WTC11 (cell line): ENCODE data around the gene C10orf67. TPM values are rescaled to one million over a fixed set of nuclear protein-coding genes. Genes with fewer than 3 reads are reported as not detected.

Experiments
- ATAC-seq: fragments of 200-7000 bp; cut with Tn5 transposase; 2 replicates; pipeline ENCODE4 v1.10.0; 2021; ENCODE audit warnings: mild to moderate bottlenecking, moderate library complexity
- CTCF ChIA-PET: fragments of 300-600 bp; sonication (Branson Sonifier 250); formaldehyde crosslinking; loops from one replicate; lab custom pipeline; 2021; ENCODE audit warnings: antibody characterized with exemption; lab: Charles Lee
- POLR2A ChIA-PET: fragments of 350-600 bp; sonication (Branson Sonifier 250); formaldehyde crosslinking; loops from one replicate; lab custom pipeline; 2021; ENCODE audit warnings: antibody characterized with exemption; lab: Charles Lee
- DNase-seq: peaks from one replicate; pipeline ENCODE4 v3.0.0; 2021; ENCODE audit warnings: low spot score
- H3K27ac Mint-ChIP-seq: 2 replicates; pipeline ENCODE4 v1.8.0; 2021; ENCODE audit warnings: mixed read lengths
- H3K27me3 Mint-ChIP-seq: 2 replicates; pipeline ENCODE4 v1.8.0; 2021; ENCODE audit warnings: low read depth, mild to moderate bottlenecking, moderate library complexity, mixed read lengths
- H3K36me3 Mint-ChIP-seq: 2 replicates; pipeline ENCODE4 v1.8.0; 2021; ENCODE audit warnings: mixed read lengths
- H3K4me1 Mint-ChIP-seq: 2 replicates; pipeline ENCODE4 v1.8.0; 2022; ENCODE audit warnings: mixed read lengths
- H3K4me3 Mint-ChIP-seq: 2 replicates; pipeline ENCODE4 v1.8.0; 2021; ENCODE audit warnings: mild to moderate bottlenecking, moderate library complexity, mixed read lengths
- H3K9me3 Mint-ChIP-seq: 2 replicates; pipeline ENCODE4 v1.8.0; 2021; ENCODE audit warnings: mixed read lengths
- EMX1 ChIP-seq: fragments of 250-450 bp; sonication (Bioruptor Pico); IDR thresholded peaks from 2 replicates; pipeline ENCODE4 v1.8.0; 2021; ENCODE audit warnings: mild to moderate bottlenecking
- ETV6 ChIP-seq: sonication (generic); formaldehyde crosslinking; IDR thresholded peaks from 2 replicates; pipeline ENCODE4 v1.8.1; 2022; ENCODE audit warnings: mild to moderate bottlenecking, missing genetic modification reagents
- FOXJ3 ChIP-seq: sonication (generic); formaldehyde crosslinking; IDR thresholded peaks from 2 replicates; pipeline ENCODE4 v1.9.0; 2021; ENCODE audit warnings: missing genetic modification reagents, mild to moderate bottlenecking, borderline replicate concordance
- FOXP1 ChIP-seq: sonication (generic); formaldehyde crosslinking; IDR thresholded peaks from 2 replicates; pipeline ENCODE4 v1.8.0; 2022; ENCODE audit warnings: missing genetic modification reagents, mild to moderate bottlenecking, moderate library complexity, borderline replicate concordance
- GRHL2 ChIP-seq: fragments of 250-450 bp; sonication (Bioruptor Pico); IDR thresholded peaks from 2 replicates; pipeline ENCODE4 v1.8.0; 2022; ENCODE audit warnings: mild to moderate bottlenecking, moderate library complexity; ENCODE audit not compliant: insufficient replicate concordance, severe bottlenecking
- NFATC4 ChIP-seq: fragments of 250-450 bp; sonication (Bioruptor Pico); IDR thresholded peaks from 2 replicates; pipeline ENCODE4 v1.9.0; 2021; ENCODE audit warnings: mild to moderate bottlenecking
- PRRX2 ChIP-seq: fragments of 250-450 bp; sonication (Bioruptor Pico); IDR thresholded peaks from 2 replicates; pipeline ENCODE4 v1.8.0; 2021; ENCODE audit warnings: mild to moderate bottlenecking
- RELA ChIP-seq: sonication (generic); formaldehyde crosslinking; IDR thresholded peaks from 2 replicates; pipeline ENCODE4 v1.8.1; 2022; ENCODE audit warnings: missing genetic modification reagents, mild to moderate bottlenecking, borderline replicate concordance
- RORB ChIP-seq: fragments of 250-450 bp; sonication (Bioruptor Pico); IDR thresholded peaks from 2 replicates; pipeline ENCODE4 v1.9.0; 2021; ENCODE audit warnings: mild to moderate bottlenecking
- SMAD3 ChIP-seq: sonication (generic); formaldehyde crosslinking; IDR thresholded peaks from 2 replicates; pipeline ENCODE4 v1.8.0; 2022; ENCODE audit warnings: missing genetic modification reagents, mild to moderate bottlenecking, borderline replicate concordance
- SOX15 ChIP-seq: fragments of 250-450 bp; sonication (Bioruptor Pico); IDR thresholded peaks from 2 replicates; pipeline ENCODE4 v1.9.0; 2021; ENCODE audit warnings: mild to moderate bottlenecking
- TEAD4 ChIP-seq: sonication (generic); formaldehyde crosslinking; IDR thresholded peaks from 2 replicates; pipeline ENCODE4 v1.8.0; 2022; ENCODE audit warnings: mild to moderate bottlenecking, missing genetic modification reagents
- TP53 ChIP-seq: sonication (generic); formaldehyde crosslinking; IDR thresholded peaks from 2 replicates; pipeline ENCODE4 v1.8.1; 2023; ENCODE audit warnings: mild to moderate bottlenecking, missing genetic modification reagents
- ZBTB21 ChIP-seq: sonication (generic); formaldehyde crosslinking; IDR thresholded peaks from 2 replicates; pipeline ENCODE4 v1.8.1; 2023; ENCODE audit warnings: mild to moderate bottlenecking, missing genetic modification reagents, borderline replicate concordance
- total RNA-seq: library from RNA; stranded (reverse); gene quantifications from 3 replicates; pipeline ENCODE4 v1.2.3, GENCODE V29; 2021
- TF ChIP-seq, protein P1 (sequence below): fragments of 250-450 bp; sonication (Bioruptor Pico); IDR thresholded peaks from 2 replicates; pipeline ENCODE4 v1.9.0; 2021; ENCODE audit warnings: mild to moderate bottlenecking, borderline replicate concordance
- TF ChIP-seq, protein P2 (sequence below): fragments of 250-450 bp; sonication (Bioruptor Pico); conservative IDR thresholded peaks from 2 replicates; pipeline ENCODE4 v1.9.0; 2021; ENCODE audit warnings: mild to moderate bottlenecking
- TF ChIP-seq, protein P3 (sequence below): sonication (generic); formaldehyde crosslinking; IDR thresholded peaks from 2 replicates; pipeline ENCODE4 v1.8.1; 2023; ENCODE audit warnings: mild to moderate bottlenecking, missing genetic modification reagents, moderate library complexity
- TF ChIP-seq, protein P4 (sequence below): sonication (generic); formaldehyde crosslinking; IDR thresholded peaks from 2 replicates; pipeline ENCODE4 v1.8.0; 2022; ENCODE audit warnings: mild to moderate bottlenecking, missing genetic modification reagents
- TF ChIP-seq, protein P5 (sequence below): sonication (generic); formaldehyde crosslinking; IDR thresholded peaks from 2 replicates; pipeline ENCODE4 v1.8.1; 2022; ENCODE audit warnings: missing genetic modification reagents, borderline replicate concordance
- TF ChIP-seq, protein P6 (sequence below): sonication (generic); formaldehyde crosslinking; IDR thresholded peaks from 2 replicates; pipeline ENCODE4 v1.8.1; 2022; ENCODE audit warnings: mild to moderate bottlenecking, missing genetic modification reagents, moderate library complexity, borderline replicate concordance
- TF ChIP-seq, protein P7 (sequence below): fragments of 250-450 bp; sonication (Bioruptor Pico); IDR thresholded peaks from 2 replicates; pipeline ENCODE4 v1.9.0; 2021; ENCODE audit warnings: moderate library complexity, mild to moderate bottlenecking, inconsistent platforms, borderline replicate concordance

Gene C10orf67
- total RNA-seq, 1 experiment from 2014 or later, result not detected

DNA sequence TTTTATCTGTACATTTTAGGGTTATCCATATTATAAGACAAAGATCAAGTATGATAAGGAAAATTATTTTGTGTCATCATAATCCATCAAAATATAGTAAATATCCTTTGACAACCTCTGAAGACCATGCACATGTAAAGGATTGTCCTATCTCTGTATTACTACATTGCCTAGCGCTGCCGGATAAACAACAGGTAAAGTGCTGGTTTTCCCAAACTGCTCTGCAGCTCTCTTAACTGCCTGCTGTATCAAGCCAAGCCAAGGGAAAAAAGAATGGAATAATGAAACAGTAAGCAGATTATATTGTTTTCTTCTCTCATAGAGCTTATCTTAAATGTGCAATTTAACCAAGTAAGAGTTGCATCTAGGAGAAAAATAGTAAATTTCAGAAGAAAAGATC lies 81.7 kb downstream of the C10orf67 start:
- ATAC-seq, result no peak
- DNase-seq, result no peak
- H3K4me1 Mint-ChIP-seq, result no peaks in the 10 kb centered on the region
- no peak overlapping the region for H3K4me3 Mint-ChIP-seq
- TF ChIP-seq, protein P1, sequence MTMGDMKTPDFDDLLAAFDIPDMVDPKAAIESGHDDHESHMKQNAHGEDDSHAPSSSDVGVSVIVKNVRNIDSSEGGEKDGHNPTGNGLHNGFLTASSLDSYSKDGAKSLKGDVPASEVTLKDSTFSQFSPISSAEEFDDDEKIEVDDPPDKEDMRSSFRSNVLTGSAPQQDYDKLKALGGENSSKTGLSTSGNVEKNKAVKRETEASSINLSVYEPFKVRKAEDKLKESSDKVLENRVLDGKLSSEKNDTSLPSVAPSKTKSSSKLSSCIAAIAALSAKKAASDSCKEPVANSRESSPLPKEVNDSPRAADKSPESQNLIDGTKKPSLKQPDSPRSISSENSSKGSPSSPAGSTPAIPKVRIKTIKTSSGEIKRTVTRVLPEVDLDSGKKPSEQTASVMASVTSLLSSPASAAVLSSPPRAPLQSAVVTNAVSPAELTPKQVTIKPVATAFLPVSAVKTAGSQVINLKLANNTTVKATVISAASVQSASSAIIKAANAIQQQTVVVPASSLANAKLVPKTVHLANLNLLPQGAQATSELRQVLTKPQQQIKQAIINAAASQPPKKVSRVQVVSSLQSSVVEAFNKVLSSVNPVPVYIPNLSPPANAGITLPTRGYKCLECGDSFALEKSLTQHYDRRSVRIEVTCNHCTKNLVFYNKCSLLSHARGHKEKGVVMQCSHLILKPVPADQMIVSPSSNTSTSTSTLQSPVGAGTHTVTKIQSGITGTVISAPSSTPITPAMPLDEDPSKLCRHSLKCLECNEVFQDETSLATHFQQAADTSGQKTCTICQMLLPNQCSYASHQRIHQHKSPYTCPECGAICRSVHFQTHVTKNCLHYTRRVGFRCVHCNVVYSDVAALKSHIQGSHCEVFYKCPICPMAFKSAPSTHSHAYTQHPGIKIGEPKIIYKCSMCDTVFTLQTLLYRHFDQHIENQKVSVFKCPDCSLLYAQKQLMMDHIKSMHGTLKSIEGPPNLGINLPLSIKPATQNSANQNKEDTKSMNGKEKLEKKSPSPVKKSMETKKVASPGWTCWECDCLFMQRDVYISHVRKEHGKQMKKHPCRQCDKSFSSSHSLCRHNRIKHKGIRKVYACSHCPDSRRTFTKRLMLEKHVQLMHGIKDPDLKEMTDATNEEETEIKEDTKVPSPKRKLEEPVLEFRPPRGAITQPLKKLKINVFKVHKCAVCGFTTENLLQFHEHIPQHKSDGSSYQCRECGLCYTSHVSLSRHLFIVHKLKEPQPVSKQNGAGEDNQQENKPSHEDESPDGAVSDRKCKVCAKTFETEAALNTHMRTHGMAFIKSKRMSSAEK (CRISPR knock-in tag), result no peak
- TF ChIP-seq, protein P2, sequence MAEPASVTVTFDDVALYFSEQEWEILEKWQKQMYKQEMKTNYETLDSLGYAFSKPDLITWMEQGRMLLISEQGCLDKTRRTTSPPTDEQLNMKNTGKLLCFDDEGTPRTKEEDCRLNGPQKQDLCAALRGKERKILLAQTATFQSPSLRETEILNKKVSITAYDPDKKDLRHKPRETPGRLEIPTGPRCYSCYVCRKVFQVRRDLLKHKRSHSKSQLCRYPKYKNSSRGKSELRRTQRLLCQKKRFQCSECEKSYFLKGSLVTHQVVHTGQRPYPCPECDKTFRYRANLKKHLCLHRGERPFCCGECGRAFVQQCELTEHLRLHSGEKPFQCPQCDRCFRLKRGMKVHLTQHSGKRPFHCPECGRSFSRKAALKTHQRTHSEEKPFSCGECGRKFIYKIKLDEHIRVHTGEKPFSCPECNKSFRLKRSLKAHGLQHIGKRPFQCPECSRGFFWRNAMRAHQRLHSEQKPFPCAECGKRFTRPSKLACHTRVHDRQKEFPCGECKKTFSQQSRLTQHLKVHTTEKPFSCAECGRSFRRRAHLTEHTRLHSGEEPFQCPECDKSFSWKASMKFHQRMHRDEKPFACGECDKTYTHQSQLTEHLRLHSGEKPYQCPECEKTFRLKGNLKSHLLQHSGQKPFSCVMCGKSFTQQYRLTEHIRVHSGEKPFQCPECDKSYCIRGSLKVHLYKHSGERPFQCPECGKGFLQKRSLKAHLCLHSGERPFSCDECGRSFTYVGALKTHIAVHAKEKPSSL (CRISPR knock-in tag), result no peak
- TF ChIP-seq NFATC4 (CRISPR knock-in tag) (no peak), RELA (CRISPR knock-in tag) (no peak)
- TF ChIP-seq, protein P3, sequence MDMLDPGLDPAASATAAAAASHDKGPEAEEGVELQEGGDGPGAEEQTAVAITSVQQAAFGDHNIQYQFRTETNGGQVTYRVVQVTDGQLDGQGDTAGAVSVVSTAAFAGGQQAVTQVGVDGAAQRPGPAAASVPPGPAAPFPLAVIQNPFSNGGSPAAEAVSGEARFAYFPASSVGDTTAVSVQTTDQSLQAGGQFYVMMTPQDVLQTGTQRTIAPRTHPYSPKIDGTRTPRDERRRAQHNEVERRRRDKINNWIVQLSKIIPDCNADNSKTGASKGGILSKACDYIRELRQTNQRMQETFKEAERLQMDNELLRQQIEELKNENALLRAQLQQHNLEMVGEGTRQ (CRISPR knock-in tag), result no peak
- H3K9me3 Mint-ChIP-seq, result no peaks in the 10 kb centered on the region
- H3K27me3 Mint-ChIP-seq, result no peaks in the 10 kb centered on the region
- ChIA-PET POLR2A (no interaction called here), CTCF (no interaction called here)
- H3K27ac Mint-ChIP-seq, result no peak overlapping the region
- H3K36me3 Mint-ChIP-seq, result no peaks in the 10 kb centered on the region

DNA sequence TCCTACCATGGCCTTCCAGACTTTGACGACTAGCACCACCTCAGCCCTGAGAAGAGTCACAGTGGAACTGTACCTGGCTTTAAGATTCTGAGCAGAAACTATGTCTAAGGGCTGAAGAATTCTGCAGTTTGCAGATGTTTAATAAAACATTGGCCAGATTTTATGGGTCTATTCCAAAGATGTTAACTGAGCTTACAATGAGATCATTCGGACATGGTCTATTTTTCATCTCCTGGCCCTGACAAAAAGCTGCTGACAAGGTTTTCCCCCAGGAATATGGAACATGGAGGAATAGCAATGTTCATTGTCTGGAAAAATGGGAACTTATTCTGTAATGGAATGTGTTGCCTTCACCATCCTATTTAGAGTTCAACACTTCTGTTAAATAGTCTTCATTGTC lies 86.1 kb downstream of the C10orf67 start:
- H3K4me1 Mint-ChIP-seq, result no peaks in the 10 kb centered on the region
- H3K36me3 Mint-ChIP-seq, result 0 out of 2 replicates have a peak, but pooled peaks cover 2% of the 10 kb centered on the region
- H3K9me3 Mint-ChIP-seq, result peaks cover 3% of the 10 kb centered on the region
- ChIA-PET POLR2A (no interaction called here), CTCF (no interaction called here)
- H3K27ac Mint-ChIP-seq, result no peak overlapping the region
- TF ChIP-seq PRRX2 (no peak), GRHL2 (CRISPR knock-in tag) (no peak), TP53 (no peak), ETV6 (CRISPR knock-in tag) (no peak), RORB (no peak), EMX1 (CRISPR knock-in tag) (no peak), FOXP1 (CRISPR knock-in tag) (no peak), ZBTB21 (CRISPR knock-in tag) (no peak), SOX15 (CRISPR knock-in tag) (no peak), TEAD4 (no peak), FOXJ3 (no peak), SMAD3 (CRISPR knock-in tag) (no peak)
- TF ChIP-seq, protein P4, sequence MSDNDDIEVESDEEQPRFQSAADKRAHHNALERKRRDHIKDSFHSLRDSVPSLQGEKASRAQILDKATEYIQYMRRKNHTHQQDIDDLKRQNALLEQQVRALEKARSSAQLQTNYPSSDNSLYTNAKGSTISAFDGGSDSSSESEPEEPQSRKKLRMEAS, result no peak
- TF ChIP-seq, protein P5, sequence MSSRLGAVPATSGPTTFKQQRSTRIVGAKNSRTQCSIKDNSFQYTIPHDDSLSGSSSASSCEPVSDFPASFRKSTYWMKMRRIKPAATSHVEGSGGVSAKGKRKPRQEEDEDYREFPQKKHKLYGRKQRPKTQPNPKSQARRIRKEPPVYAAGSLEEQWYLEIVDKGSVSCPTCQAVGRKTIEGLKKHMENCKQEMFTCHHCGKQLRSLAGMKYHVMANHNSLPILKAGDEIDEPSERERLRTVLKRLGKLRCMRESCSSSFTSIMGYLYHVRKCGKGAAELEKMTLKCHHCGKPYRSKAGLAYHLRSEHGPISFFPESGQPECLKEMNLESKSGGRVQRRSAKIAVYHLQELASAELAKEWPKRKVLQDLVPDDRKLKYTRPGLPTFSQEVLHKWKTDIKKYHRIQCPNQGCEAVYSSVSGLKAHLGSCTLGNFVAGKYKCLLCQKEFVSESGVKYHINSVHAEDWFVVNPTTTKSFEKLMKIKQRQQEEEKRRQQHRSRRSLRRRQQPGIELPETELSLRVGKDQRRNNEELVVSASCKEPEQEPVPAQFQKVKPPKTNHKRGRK (CRISPR knock-in tag), result no peak
- TF ChIP-seq, protein P6, sequence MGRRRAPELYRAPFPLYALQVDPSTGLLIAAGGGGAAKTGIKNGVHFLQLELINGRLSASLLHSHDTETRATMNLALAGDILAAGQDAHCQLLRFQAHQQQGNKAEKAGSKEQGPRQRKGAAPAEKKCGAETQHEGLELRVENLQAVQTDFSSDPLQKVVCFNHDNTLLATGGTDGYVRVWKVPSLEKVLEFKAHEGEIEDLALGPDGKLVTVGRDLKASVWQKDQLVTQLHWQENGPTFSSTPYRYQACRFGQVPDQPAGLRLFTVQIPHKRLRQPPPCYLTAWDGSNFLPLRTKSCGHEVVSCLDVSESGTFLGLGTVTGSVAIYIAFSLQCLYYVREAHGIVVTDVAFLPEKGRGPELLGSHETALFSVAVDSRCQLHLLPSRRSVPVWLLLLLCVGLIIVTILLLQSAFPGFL, result no peak
- TF ChIP-seq, protein P7, sequence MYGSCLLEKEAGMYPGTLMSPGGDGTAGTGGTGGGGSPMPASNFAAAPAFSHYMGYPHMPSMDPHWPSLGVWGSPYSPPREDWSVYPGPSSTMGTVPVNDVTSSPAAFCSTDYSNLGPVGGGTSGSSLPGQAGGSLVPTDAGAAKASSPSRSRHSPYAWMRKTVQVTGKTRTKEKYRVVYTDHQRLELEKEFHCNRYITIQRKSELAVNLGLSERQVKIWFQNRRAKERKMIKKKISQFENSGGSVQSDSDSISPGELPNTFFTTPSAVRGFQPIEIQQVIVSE (CRISPR knock-in tag), result no peak
- TF ChIP-seq, protein P3 (CRISPR knock-in tag), result no peak
- no peaks in the 10 kb centered on the region; the same call in 1 of the 2 replicates for H3K27me3 Mint-ChIP-seq
- no peak for ATAC-seq
- no peak for DNase-seq
- no peak overlapping the region for H3K4me3 Mint-ChIP-seq
